ENCODE measurements around the gene AQP12A. TPM values are rescaled to one million over a fixed set of nuclear protein-coding genes. Genes with fewer than 3 reads are reported as not detected.

Gene AQP12A
- total and polyA plus RNA-seq, 9 of the 15 experiments (the other 6 are each of a cell fraction or from before 2014, with no cell fraction given) = not detected

- H3K9me3 ChIP-seq (replicated peaks; ENCODE audit: control insufficient read depth, insufficient read depth, low read depth, low read length) = no peaks in the 10 kb centered on the region
Observed at GRCh38 chr2:240672076-240672700, 19.5 kb upstream of the AQP12A start.

More at GRCh38 chr2:240672076-240672700, 19.5 kb upstream of the AQP12A start:
- no TSS peak for BruUV-seq (replicated peaks)
- H3K4me3 ChIP-seq = no peak overlapping the region
- H3K27ac ChIP-seq (ENCODE audit: extremely low read depth, low read depth, low read length) = no peak overlapping the region
- no peaks in the 10 kb centered on the region; a peak in 1 of 5 replicates for H3K4me1 ChIP-seq (replicated peaks in 1 of 2; ENCODE audit: control insufficient read depth in 2 of 2, insufficient read depth in 2 of 2, low read length in 2 of 2)
- H4K20me1 ChIP-seq (replicated peaks; ENCODE audit: control insufficient read depth, insufficient read depth, low read length) = no peaks in the 10 kb centered on the region
- CTCF ChIA-PET (ENCODE audit: low intra/inter-chr PET ratio) = no interaction called here
- H3K36me3 ChIP-seq (ENCODE audit: control insufficient read depth, insufficient read depth, low read length) = no peaks in the 10 kb centered on the region
- no peak overlapping the region for H3K9ac ChIP-seq (ENCODE audit: insufficient read depth in 1 of 2, low read depth in 2 of 2, low read length in 2 of 2)
- POLR2A ChIA-PET = no interaction called here
- no peak overlapping the region for H2AFZ ChIP-seq (ENCODE audit: low read depth, low read length)
- no peak for FAIRE-seq
- H3K4me2 ChIP-seq (ENCODE audit: insufficient read depth, low read length) = no peak overlapping the region
- ATAC-seq = no peak
- H3K79me2 ChIP-seq (ENCODE audit: control insufficient read depth, insufficient read depth, low read length) = no peaks in the 10 kb centered on the region
- no peaks in the 10 kb centered on the region for H3K9me1 ChIP-seq (ENCODE audit: control insufficient read depth, insufficient read depth, low read length)
- TF ChIP-seq TRIM24 (IDR thresholded peaks at IDR 0.05) (no peak), ZNF395 (CRISPR knock-in tag; IDR thresholded peaks at IDR 0.05) (no peak), PCBP1 (IDR thresholded peaks at IDR 0.05; ENCODE audit: low read depth, low read length, poor library complexity, severe bottlenecking) (peak; percentile 36)
- WGBS (ENCODE audit: insufficient coverage, low coverage, missing lambda C conversion rate) = 6% methylated on average over 7 of the region's 46 CpGs
- in situ Hi-C loops (cut with MboI) (no loop called here), intact Hi-C loops (cut with micrococcal nuclease) (no loop called here)
- DNase-seq (ENCODE audit: extremely low read depth in 1 of 4, low spot score in 3 of 4) = no peak
- H3K27me3 ChIP-seq (ENCODE audit: control insufficient read depth in 2 of 2, insufficient read depth in 2 of 2, low read length in 2 of 2) = peaks cover 0 to 14% of the 10 kb centered on the region in 2 experiments; a peak in 4 of 5 replicates
